ENCODE measurements around the gene THRB. TPM values are rescaled to one million over a fixed set of nuclear protein-coding genes. Genes with fewer than 3 reads are reported as not detected.
A peak's percentile ranks its signal among the peaks of the same experiment; 100 is the strongest.
"Not testable (repeated sequence)": the region's sequence is repeated elsewhere in the genome, so short reads cannot be mapped to it uniquely, and the experiment has no call there.

The THRB gene
- total and polyA plus RNA-seq, 12 donors = 3.8 to 32.8 (median 26.0) TPM

- no peak for TF ChIP-seq CTCF (IDR thresholded peaks at IDR 0.05)
- Histone ChIP-seq H3K27ac (no peak overlapping the region), H3K36me3 (no peaks in the 10 kb centered on the region), H3K4me3 (no peak overlapping the region), H3K9me3 (peaks cover 0 to 12% (median 0%) of the 10 kb centered on the region in 11 donors), H3K27me3 (no peaks in the 10 kb centered on the region), H3K4me1 (peaks cover 0 to 20% (median 8%) of the 10 kb centered on the region in 9 donors)
- DNase-seq = no peak
- ATAC-seq = no peak
- WGBS, 2 donors = 64 to 67% methylated on average over 2 of the region's 2 CpGs
- intact Hi-C loops (cut with DNase I) = no loop called here
Observed at GRCh38 chr3:24428481-24428880, 66.2 kb downstream of the THRB start.

- no peak overlapping the region for H3K27ac ChIP-seq
- H3K4me3 ChIP-seq = no peak overlapping the region
- no peak for DNase-seq
- intact Hi-C loops (cut with DNase I) = no loop called here
- peaks cover 0 to 14% (median 5%) of the 10 kb centered on the region in 9 donors for H3K4me1 ChIP-seq
- H3K9me3 ChIP-seq = peaks cover 0 to 12% (median 0%) of the 10 kb centered on the region in 11 donors
- no peak for TF ChIP-seq CTCF (IDR thresholded peaks at IDR 0.05)
- ATAC-seq = no peak
- no peaks in the 10 kb centered on the region for H3K27me3 ChIP-seq
- WGBS, 2 donors = 76 to 80% methylated on average over 2 of the region's 2 CpGs
- no peaks in the 10 kb centered on the region for H3K36me3 ChIP-seq
Observed at GRCh38 chr3:24426896-24427295, 67.8 kb downstream of the THRB start.

GRCh38 chr3:24420829-24421228 is 73.8 kb downstream of the THRB start:
- DNase-seq; ATAC-seq; H3K36me3 ChIP-seq; H3K27ac ChIP-seq; H3K9me3 ChIP-seq; H3K27me3 ChIP-seq; intact Hi-C loops (cut with DNase I); H3K4me3 ChIP-seq: not testable (repeated sequence)
- 74 to 85% methylated on average over 1 of the region's 1 CpG for WGBS, 2 donors
- peaks cover 0 to 41% (median 25%) of the 10 kb centered on the region in 9 donors for H3K4me1 ChIP-seq

GRCh38 chr3:24420224-24420623 is 74.4 kb downstream of the THRB start:
- Histone ChIP-seq H3K4me1 (peaks cover 0 to 41% (median 24%) of the 10 kb centered on the region in 9 donors), H3K4me3 (no peak overlapping the region), H3K36me3 (no peaks in the 10 kb centered on the region), H3K27ac (peak overlapping the region in 3 of 10 donors; percentile 5 to 79 (median 74)), H3K27me3 (no peaks in the 10 kb centered on the region), H3K9me3 (peaks cover 0 to 3% (median 0%) of the 10 kb centered on the region in 11 donors)
- ATAC-seq = peak in 3 of 8 donors; percentile 31 to 61 (median 47)
- no peak for DNase-seq
- TF ChIP-seq CTCF (IDR thresholded peaks at IDR 0.05) = no peak
- intact Hi-C loops (cut with DNase I) = no loop called here
- 40 to 65% methylated on average over 2 of the region's 2 CpGs for WGBS, 2 donors

GRCh38 chr3:24419067-24419791 is 75.4 kb downstream of the THRB start:
- Histone ChIP-seq H3K36me3 (no peaks in the 10 kb centered on the region), H3K27ac (peak overlapping the region in 8 of 10 donors; percentile 17 to 79 (median 67)), H3K9me3 (peaks cover 0 to 3% (median 0%) of the 10 kb centered on the region in 11 donors), H3K4me3 (no peak overlapping the region), H3K27me3 (no peaks in the 10 kb centered on the region), H3K4me1 (peaks cover 0 to 41% (median 24%) of the 10 kb centered on the region in 9 donors)
- WGBS, 2 donors = 58 to 60% methylated on average over 3 of the region's 3 CpGs
- TF ChIP-seq CTCF (IDR thresholded peaks at IDR 0.05) = no peak
- peak in 4 of 8 donors; percentile 43 to 67 (median 59) for ATAC-seq
- intact Hi-C loops (cut with DNase I) = no loop called here
- no peak for DNase-seq
